K562 (cell line): ENCODE measurements around the gene GAB1. TPM values are rescaled to one million over a fixed set of nuclear protein-coding genes. Genes with fewer than 3 reads are reported as not detected.

Experiments
- ATAC-seq: fragments of 200-7000 bp; cut with Tn5 transposase; 3 replicates; pipeline ENCODE4 v1.9.1; 2020; ENCODE audit warnings: moderate library complexity
- BruUV-seq: library from RNA; stranded (reverse); fragments of 400-500 nt; replicated peaks from 2 replicates; lab custom pipeline; 2021; lab: Mats Ljungman, UMichigan
- CTCF ChIA-PET: fragments of 300-600 bp; formaldehyde crosslinking; extraction: SDS; loops from one replicate; lab custom pipeline; 2021; ENCODE audit warnings: low intra/inter-chr PET ratio; lab: Yijun Ruan, JAX
- POLR2A ChIA-PET: fragments of 300-600, 350-650 bp; sonication (Branson Sonifier 250); formaldehyde crosslinking; extraction: SDS; loops from one replicate; lab custom pipeline; 2021; ENCODE audit warnings: antibody characterized with exemption, inconsistent platforms; lab: Yijun Ruan, JAX
- DNase-seq, 4 experiments: peaks; one replicate each; pipeline versions ENCODE4 v3.0.0 to v3.0.0-alpha.2; 2011 to 2018; ENCODE audit warnings: low spot score in 3 of 4, mixed read lengths in 3 of 4; ENCODE audit errors: extremely low read depth in 1 of 4
- FAIRE-seq: peaks from 2 replicates; lab custom pipeline; 2011; peaks lifted over from hg19 to GRCh38; lab: Jason Lieb, UNC
- H2AFZ ChIP-seq: 2 replicates; pipeline ENCODE4 v1.6.0; 2011; ENCODE audit warnings: low read depth, low read length, control low read depth, inconsistent platforms
- H3K27ac ChIP-seq: fragments of 200-600 bp; 3 replicates; pipeline ENCODE4 v1.8.0; 2011; ENCODE audit warnings: low read depth, mild to moderate bottlenecking, control low read depth, inconsistent platforms, low read length, moderate library complexity, mixed read lengths; ENCODE audit errors: extremely low read depth
- H3K27me3 ChIP-seq, 2 experiments: fragments of 300-600 bp in 1 of 2; 2 replicates in 1 of 2; 3 replicates in 1 of 2; pipeline versions ENCODE4 v1.6.0 to v1.8.0; 2011; ENCODE audit warnings: inconsistent platforms in 2 of 2, low read length in 2 of 2, mild to moderate bottlenecking in 1 of 2, mixed read lengths in 1 of 2, moderate library complexity in 1 of 2; ENCODE audit not compliant: control insufficient read depth in 2 of 2, insufficient read depth in 2 of 2
- H3K36me3 ChIP-seq: fragments of 300-600 bp; 3 replicates; pipeline ENCODE4 v1.8.0; 2011; ENCODE audit warnings: mild to moderate bottlenecking, low read length, inconsistent platforms; ENCODE audit not compliant: control insufficient read depth, insufficient read depth
- H3K4me1 ChIP-seq, 2 experiments: fragments of 200-600 bp in 1 of 2; replicated peaks in 1 of 2; 2 replicates in 1 of 2; 3 replicates in 1 of 2; pipeline versions ENCODE4 v1.5.1 to v1.8.0; 2011; ENCODE audit warnings: inconsistent platforms in 2 of 2, low read length in 2 of 2, mild to moderate bottlenecking in 1 of 2, mixed read lengths in 1 of 2, moderate library complexity in 1 of 2; ENCODE audit not compliant: control insufficient read depth in 2 of 2, insufficient read depth in 2 of 2
- H3K4me2 ChIP-seq: 2 replicates; pipeline ENCODE4 v1.6.1; 2011; ENCODE audit warnings: low read length, control low read depth, inconsistent platforms, mixed read lengths; ENCODE audit not compliant: insufficient read depth
- H3K4me3 ChIP-seq: fragments of 200-600 bp; sonication (generic), shearing (Covaris generic); 2 replicates; pipeline ENCODE4 v1.5.1; 2016; ENCODE audit warnings: control low read depth, inconsistent platforms
- H3K79me2 ChIP-seq: fragments of 200-600 bp; 3 replicates; pipeline ENCODE4 v1.8.0; 2011; ENCODE audit warnings: low read length, inconsistent platforms; ENCODE audit not compliant: control insufficient read depth, insufficient read depth
- H3K9ac ChIP-seq, 2 experiments: 2 replicates each; pipeline versions ENCODE4 v1.6.0 to v1.6.1; 2011; ENCODE audit warnings: low read depth in 2 of 2, low read length in 2 of 2, control low read depth in 1 of 2, inconsistent platforms in 1 of 2, mild to moderate bottlenecking in 1 of 2, mixed read lengths in 1 of 2; ENCODE audit not compliant: insufficient read depth in 1 of 2
- H3K9me1 ChIP-seq: one replicate; pipeline ENCODE4 v1.6.0; 2011; ENCODE audit warnings: inconsistent platforms, mild to moderate bottlenecking, low read length, moderate library complexity; ENCODE audit not compliant: control insufficient read depth, insufficient read depth
- H3K9me3 ChIP-seq: replicated peaks from 2 replicates; pipeline ENCODE4 v1.5.1; 2011; ENCODE audit warnings: low read depth, low read length, inconsistent platforms; ENCODE audit not compliant: control insufficient read depth, insufficient read depth
- H4K20me1 ChIP-seq: replicated peaks from 2 replicates; pipeline ENCODE4 v1.6.1; 2011; ENCODE audit warnings: low read length, inconsistent platforms, mixed read lengths; ENCODE audit not compliant: control insufficient read depth, insufficient read depth
- CBX2 ChIP-seq: fragments of 200-600 bp; sonication (generic); IDR thresholded peaks from one replicate; pipeline ENCODE4 v1.6.1; 2012; ENCODE audit warnings: mild to moderate bottlenecking, low read length, inconsistent platforms; ENCODE audit not compliant: insufficient read depth, poor library complexity, severe bottlenecking
- SAFB ChIP-seq: fragments of 200-400 bp; formaldehyde crosslinking; IDR thresholded peaks from 2 replicates; pipeline ENCODE4 v1.6.1; 2017; ENCODE audit warnings: low read depth, low read length, borderline replicate concordance
- TEAD4 ChIP-seq, 2 experiments: sonication (generic) in 1 of 2; formaldehyde crosslinking in 1 of 2; IDR thresholded peaks; 2 replicates each; pipeline versions ENCODE4 v1.6.1 to v1.8.0; 2012 to 2022; ENCODE audit warnings: borderline replicate concordance in 1 of 2, inconsistent platforms in 1 of 2, low read length in 1 of 2, mild to moderate bottlenecking in 1 of 2, missing genetic modification reagents in 1 of 2
- WGBS: fragments of 100-300 bp; shearing (Covaris generic); methylation state at CpG from one replicate; pipeline ENCODE4 v1.1.6; 2016; ENCODE audit warnings: low coverage, mixed read lengths; ENCODE audit not compliant: insufficient coverage; ENCODE audit errors: missing lambda C conversion rate; 5-methylcytosine and 5-hydroxymethylcytosine counted together
- in situ Hi-C: fragments of 300-500 bp; cut with MboI; formaldehyde crosslinking; loops from 4 replicates; pipeline ENCODE4 v1.15.0; 2018; ENCODE audit warnings: inconsistent platforms, mixed read lengths
- intact Hi-C: fragments of 100-400 bp; cut with micrococcal nuclease; formaldehyde crosslinking; loops from 2 replicates; pipeline ENCODE4 v1.14.2; 2022
- polyA plus RNA-seq, 8 experiments: library from polyadenylated mRNA; depleted of rRNA in 4 of 8; stranded (reverse) in 5 of 8; unstranded in 3 of 8; fragments of >200 nt; fragmentation: Nextera tagmentation in 2 of 8; fragmentation: Illumina TruSeq in 1 of 8; extraction: Ambion mirVana in 2 of 8; extraction: Trizol in 1 of 8; gene quantifications; 2 replicates each; pipeline versions ENCODE4 v1.2.1 to v1.2.3, GENCODE V29; 2011 to 2014; ENCODE audit warnings: inconsistent platforms in 1 of 8, missing spikeins in 1 of 8
- total RNA-seq, 7 experiments: library from RNA; depleted of rRNA in 6 of 7; stranded (reverse); fragments of >200 nt in 6 of 7; fragmentation: Illumina TruSeq in 2 of 7; extraction: Trizol in 2 of 7; gene quantifications; 2 replicates each; pipeline versions ENCODE4 v1.2.1 to v1.2.3, GENCODE V29; 2011 to 2021; ENCODE audit warnings: low replicate concordance in 1 of 7

GAB1 gene
- total and polyA plus RNA-seq, 9 of the 15 experiments (the other 6 are each of a cell fraction or from before 2014, with no cell fraction given) = 1.3 to 14.6 (median 7.5) TPM

DNA sequence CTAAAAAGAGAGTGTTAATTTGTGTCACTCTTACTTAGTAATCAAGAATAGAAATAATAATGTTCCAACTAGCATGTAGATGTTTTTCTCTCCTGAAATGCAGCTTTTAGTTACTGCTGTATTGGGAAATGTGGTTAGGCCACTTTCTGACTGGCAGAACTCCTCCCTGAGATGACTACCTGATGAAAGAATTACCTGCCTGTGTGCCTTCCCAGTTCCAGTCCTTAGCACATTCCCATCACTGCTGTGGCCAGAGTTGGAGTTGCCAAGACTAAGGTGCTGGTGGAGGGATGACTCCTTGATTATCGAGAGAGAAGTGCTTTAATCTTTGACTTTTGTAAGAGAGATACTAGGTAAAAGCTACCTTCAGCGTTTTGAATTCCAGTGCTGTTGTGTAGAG, 9.5 kb downstream of the GAB1 start:
- POLR2A ChIA-PET = interaction anchor here (0.6 to 1.5 kb wide), 2 partner anchors 11 to 32 kb away, joined by 3 read pairs; no protein-coding TSS in a partner anchor
- Histone ChIP-seq H3K4me2 (peak overlapping the region; percentile 79), H3K27ac (peak overlapping the region; percentile 46; the same call in 2 of the 3 replicates), H3K4me1 (peaks cover 24 to 33% of the 10 kb centered on the region in 2 experiments; a peak in 4 of 5 replicates), H3K4me3 (peak overlapping the region; percentile 27; the same call in 1 of the 2 replicates), H3K27me3 (no peaks in the 10 kb centered on the region), H3K79me2 (peaks cover 18% of the 10 kb centered on the region), H3K9me1 (no peaks in the 10 kb centered on the region), H3K36me3 (no peaks in the 10 kb centered on the region; the same call in 2 of the 3 replicates)
- WGBS = 13% methylated on average over 2 of the region's 2 CpGs
- in situ Hi-C loops = no loop called here
- FAIRE-seq (peak; percentile 71), DNase-seq (no peak), ATAC-seq (peak; percentile 27)
- TF ChIP-seq TEAD4 (IDR thresholded peaks at IDR 0.05; ENCODE audit: low read length) (0 out of 2 replicates have a peak, but pooled peaks have one; percentile 11), TEAD4 (CRISPR knock-in tag; IDR thresholded peaks at IDR 0.05; ENCODE audit: borderline replicate concordance) (no peak), SAFB (no peak), CBX2 (no peak)
- TF ChIP-seq, all 486 proteins: peak for 1
- intact Hi-C loops = no loop called here
- no peaks in the 10 kb centered on the region for H3K9me3 ChIP-seq
- no peak overlapping the region for H2AFZ ChIP-seq
- CTCF ChIA-PET = no interaction called here
- H4K20me1 ChIP-seq = no peaks in the 10 kb centered on the region
- no TSS peak for BruUV-seq
- peak overlapping the region; percentile 53 to 82; a peak in 3 of 4 replicates for H3K9ac ChIP-seq
